Astrocyte of the spinal cord (primary cell): ENCODE measurements around the gene ZNF652.

Source experiments
- DNase-seq: peaks from one replicate; pipeline ENCODE4 v3.0.0; 2011; ENCODE audit warnings: low read depth, low spot score
- H3K4me3 ChIP-seq: 2 replicates; pipeline ENCODE4 v1.5.1; 2011; ENCODE audit warnings: low read depth, mild to moderate bottlenecking, low read length, moderate library complexity
- CTCF ChIP-seq: IDR thresholded peaks from 2 replicates; pipeline ENCODE4 v1.5.1; 2012; ENCODE audit warnings: low read depth, mild to moderate bottlenecking, low read length, inconsistent platforms
- in situ Hi-C: cut with HindIII; loops from 2 replicates; pipeline ENCODE4 v1.10.0; 2017; ENCODE audit warnings: low sequenced_read_pairs

Gene ZNF652

GRCh38 chr17:49341356-49341755, 20.7 kb downstream of the ZNF652 start:
- no peak for DNase-seq
- H3K4me3 ChIP-seq: no peak overlapping the region
- no peak for TF ChIP-seq CTCF

GRCh38 chr17:49339354-49339753, 22.7 kb downstream of the ZNF652 start:
- H3K4me3 ChIP-seq: no peak overlapping the region
- TF ChIP-seq CTCF: no peak
- in situ Hi-C loops: no loop called here
- no peak for DNase-seq

More at GRCh38 chr17:49341356-49341755, 20.7 kb downstream of the ZNF652 start:
- in situ Hi-C loops: no loop called here

GRCh38 chr17:49338883-49339282, 23.2 kb downstream of the ZNF652 start:
- H3K4me3 ChIP-seq: no peak overlapping the region
- TF ChIP-seq CTCF: no peak
- no peak for DNase-seq
- in situ Hi-C loops: no loop called here

GRCh38 chr17:49337884-49338283, 24.2 kb downstream of the ZNF652 start:
- H3K4me3 ChIP-seq: no peak overlapping the region
- in situ Hi-C loops: no loop called here
- DNase-seq: peak; percentile 46
- TF ChIP-seq CTCF: no peak

- no peak for TF ChIP-seq CTCF
- in situ Hi-C loops: no loop called here
- DNase-seq: no peak
- H3K4me3 ChIP-seq: no peak overlapping the region
Observed at GRCh38 chr17:49334744-49335512, 27.1 kb downstream of the ZNF652 start.

- no peak for TF ChIP-seq CTCF
- no peak overlapping the region for H3K4me3 ChIP-seq
- in situ Hi-C loops: no loop called here
- peak; percentile 15 for DNase-seq
Observed at GRCh38 chr17:49333804-49334203, 28.2 kb downstream of the ZNF652 start.
